EL (cell line): Measurements from ENCODE around the gene HPGDS.
"Not testable (repeated sequence)": the region's sequence is repeated elsewhere in the genome, so short reads cannot be mapped to it uniquely, and the experiment has no call there.

Experiments
- DNase-seq: peaks from one replicate; pipeline ENCODE4 v3.0.0-alpha.2; 2016

Gene HPGDS

DNA sequence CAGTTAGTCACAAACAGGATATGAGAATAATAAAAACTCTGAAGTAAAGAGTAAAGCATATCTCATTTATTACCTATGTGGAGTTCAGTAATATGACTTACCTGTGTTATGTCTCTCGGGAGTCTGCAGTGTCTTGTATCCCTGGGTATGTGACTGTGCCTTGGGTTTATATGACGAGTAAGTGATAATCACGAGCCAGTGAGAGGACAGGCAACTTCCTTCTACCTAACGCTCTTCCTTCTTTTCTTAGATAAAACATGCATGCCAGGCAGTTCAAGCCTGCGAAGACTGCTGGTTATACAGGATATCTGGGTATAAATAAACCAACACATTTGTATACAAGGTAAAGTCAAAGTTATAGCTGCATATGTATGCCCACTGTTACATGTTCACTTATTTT lies at the start of gene HPGDS:
TSS of gene HPGDS (minus strand) at position 143 of the 400 bp plus-strand sequence. CDS start 8,207 bp downstream, outside the sequence.
- DNase-seq = no peak

GRCh38 chr4:94390804-94391410 lies 48.3 kb upstream of the HPGDS start:
- peak; percentile 14 for DNase-seq

GRCh38 chr4:94389595-94390267 lies 47.1 kb upstream of the HPGDS start:
- no peak for DNase-seq

DNA sequence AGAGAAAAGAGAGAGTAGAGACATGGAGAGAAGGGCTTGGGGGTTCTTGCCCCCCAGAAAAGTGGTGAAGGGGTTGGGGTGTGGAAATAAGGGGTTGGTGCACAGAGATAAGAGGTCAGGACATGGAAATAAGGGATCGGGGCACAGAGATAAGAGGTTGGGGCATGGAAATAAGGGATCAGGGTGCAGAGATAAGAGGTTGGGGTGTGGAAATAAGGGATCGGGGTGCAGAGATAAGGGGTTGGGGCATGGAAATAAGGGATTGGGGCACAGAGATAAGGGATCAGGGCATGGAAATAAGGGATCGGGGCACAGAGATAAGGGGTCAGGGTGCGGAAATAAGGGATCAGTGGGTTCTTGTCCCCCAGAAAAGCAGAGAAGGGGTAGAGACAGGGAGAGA lies 45.3 kb upstream of the HPGDS start:
- DNase-seq = not testable (repeated sequence)

DNA sequence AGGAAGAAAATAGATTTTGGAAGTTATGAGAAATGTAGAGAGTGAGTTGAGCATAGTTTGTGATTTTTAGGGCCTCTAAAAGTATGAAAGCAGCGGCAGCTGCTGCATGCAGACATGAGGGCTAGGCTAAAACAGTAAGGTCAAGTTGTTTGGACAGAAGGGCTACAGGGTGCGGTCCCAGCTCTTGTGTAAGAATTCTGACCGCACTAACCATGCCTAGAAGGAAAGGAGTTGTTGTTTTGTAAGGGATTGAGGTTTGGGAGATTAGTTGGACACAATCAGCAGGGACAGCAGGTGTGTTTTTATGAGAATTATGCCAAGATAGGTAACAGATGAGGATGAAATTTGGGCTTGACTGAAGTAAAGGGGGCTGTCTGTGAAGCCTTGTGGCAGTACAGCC lies 42.8 kb upstream of the HPGDS start:
- not testable (repeated sequence) for DNase-seq

GRCh38 chr4:94382891-94383290 lies 40.3 kb upstream of the HPGDS start:
- not testable (repeated sequence) for DNase-seq

DNA sequence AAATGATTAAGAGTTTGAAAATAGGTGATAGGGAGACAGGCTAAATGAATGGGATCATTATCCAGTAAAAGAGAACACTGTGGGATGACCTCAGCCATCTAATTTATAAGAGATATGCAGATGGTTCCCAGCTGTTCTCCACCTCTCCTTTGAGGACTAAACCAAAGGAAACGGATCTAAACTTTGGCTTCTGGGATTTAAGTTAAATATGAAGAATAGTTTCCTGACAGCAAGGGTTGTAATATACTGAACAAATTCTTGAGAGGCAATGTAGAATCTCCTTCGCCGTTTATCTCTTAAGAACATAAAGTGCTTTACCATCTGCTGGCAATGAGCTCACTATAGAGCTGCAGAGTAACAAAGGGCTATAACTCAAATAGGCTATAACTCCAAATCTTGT lies 35.4 kb upstream of the HPGDS start:
- no peak for DNase-seq

- no peak for DNase-seq
Measured at GRCh38 chr4:94377294-94377693, 34.7 kb upstream of the HPGDS start.

GRCh38 chr4:94375364-94375763 lies 32.7 kb upstream of the HPGDS start:
- no peak for DNase-seq

DNA sequence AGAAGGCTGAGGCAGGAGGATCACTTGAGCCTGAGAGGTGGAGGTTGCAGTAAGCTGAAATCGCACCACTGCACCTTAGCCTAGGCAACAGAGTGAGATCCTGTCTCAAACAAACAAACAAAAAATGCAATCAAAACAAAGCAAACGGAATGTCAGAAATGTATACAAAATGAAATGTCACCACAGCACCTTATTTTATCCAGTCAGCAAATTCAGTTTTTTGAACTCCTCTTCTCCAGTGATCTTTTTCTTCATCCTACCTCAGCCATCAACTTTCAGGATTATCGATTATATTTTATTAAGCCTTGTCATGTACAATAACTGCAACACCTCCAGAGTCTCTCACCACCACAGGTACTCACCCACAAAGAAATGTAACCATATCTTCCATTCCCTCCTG lies 31.1 kb upstream of the HPGDS start:
- no peak for DNase-seq

DNA sequence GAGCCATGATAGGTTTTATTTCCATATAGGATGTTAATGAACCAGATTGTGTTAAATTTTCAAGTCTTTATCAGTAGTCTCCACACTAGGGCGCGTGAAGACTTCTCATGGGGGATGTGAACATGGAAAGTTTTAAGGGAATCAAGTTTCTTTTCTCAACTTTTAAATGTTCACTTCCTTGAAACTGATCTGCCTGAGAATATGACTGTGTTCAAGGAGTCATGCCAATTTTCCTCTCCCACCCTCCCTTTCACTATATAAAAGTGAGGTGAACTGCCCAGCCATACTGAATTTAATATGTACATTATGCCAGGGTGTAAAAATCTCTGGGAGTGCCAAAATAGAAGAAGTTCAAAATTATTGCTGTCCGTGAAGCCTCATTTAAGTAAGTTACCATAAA lies 30.4 kb upstream of the HPGDS start:
- DNase-seq = no peak

DNA sequence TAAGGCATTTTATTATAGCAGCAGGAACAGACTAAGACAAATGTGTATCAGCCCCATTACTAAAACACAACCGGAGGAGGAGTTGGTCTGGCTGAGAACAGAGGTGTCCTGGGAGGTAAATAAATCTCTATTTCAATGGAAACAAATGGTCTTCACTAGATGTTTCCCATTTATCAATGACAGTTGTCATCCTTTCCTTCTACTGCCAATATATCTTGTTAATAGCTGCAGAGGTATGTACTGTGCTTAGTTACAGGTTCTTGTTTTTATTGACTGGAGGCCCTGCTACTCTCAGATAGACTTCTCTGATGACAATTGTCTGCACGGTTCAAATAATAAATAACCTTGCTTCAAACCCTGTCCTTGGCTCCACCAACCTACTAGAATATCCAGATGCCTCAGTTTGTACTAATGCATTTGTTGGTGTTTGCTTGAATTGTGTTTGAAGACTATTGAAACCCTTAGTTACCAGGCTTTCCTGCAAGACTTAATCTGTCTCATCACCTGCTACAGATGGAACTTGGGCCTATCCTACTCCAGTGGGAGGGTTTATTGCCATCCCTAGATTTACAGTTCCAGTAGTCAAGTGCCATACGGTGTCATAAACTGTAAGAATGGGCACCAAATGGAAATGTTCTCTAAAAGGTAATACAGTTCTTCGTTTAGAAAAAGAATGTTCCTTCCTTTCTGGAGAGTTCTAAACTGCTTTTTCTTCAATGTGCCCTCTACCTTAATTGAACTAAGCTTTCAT lies 29.8 kb upstream of the HPGDS start:
- no peak for DNase-seq

- DNase-seq = no peak
Measured at GRCh38 chr4:94371290-94371689, 28.7 kb upstream of the HPGDS start.

DNA sequence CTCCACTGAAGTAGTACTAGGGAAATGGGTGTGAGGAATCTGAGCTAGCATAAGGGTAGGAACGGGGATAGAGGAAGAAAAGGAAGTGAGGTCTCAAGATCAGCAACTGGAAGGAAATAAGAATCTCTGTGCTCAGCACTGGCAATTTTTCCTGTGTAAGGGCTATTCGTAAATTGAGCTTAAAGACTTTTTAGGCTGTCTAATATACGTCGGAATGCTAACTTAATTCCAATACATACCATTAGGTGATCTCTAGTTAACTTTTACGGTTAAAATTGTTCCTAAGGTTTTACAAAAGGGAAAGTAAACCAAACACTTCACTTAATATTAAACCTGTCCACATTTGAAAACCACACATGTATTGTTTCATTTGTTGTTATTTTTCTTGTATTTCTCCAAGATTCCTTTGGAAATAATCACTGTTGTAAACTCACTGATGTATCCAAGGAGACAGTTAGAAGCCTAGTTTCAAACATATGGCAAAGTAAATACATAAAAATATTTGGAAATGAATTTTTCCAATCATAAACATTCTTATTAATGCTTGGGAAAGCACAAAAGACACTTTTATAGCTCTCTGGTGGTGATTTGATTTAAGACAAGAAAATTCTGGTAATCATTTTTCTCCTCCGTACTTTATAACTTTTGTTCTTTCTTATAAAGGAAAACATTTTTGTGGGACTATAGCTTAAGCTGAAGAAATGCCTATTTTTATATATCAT lies 28.1 kb upstream of the HPGDS start:
- no peak for DNase-seq

DNA sequence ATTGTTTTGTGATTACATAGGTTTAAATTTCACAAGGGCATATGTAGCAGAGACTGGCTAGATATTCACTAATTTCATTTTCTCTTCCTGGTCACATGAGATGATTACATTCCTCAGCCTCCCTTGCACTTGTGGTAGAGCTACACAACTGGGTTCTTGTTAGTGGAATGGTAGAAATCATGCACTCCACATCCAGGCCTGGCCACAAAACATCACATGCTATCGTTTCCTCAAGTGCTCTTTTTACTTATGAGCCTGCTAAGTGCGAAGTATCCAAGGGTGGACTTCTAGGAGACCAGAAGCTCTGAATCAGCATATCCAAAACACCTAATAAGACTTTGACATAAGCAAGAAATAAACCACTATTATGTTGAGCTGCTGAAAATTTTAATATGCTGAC lies 26.4 kb upstream of the HPGDS start:
- no peak for DNase-seq

GRCh38 chr4:94368459-94368858 lies 25.8 kb upstream of the HPGDS start:
- no peak for DNase-seq

DNA sequence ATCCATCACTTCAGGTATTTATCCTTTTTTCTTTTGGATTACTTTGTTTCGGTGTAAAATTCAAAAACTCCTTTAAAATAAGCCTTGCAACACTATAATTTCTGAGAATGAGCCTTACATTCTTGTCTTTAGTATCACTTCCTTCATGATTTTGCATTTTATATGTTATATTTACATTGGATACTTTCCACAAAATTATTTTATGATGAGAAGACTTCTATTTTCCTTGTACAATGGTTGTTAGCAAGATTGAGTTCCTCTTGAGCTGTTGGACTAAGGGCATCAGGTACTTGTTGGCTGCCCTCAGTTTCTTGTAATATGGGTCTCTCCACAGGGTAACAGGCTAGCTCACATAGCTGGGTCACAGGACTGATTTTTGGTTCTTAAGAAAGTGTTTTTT lies 22.7 kb upstream of the HPGDS start:
- peak; percentile 20 for DNase-seq

DNA sequence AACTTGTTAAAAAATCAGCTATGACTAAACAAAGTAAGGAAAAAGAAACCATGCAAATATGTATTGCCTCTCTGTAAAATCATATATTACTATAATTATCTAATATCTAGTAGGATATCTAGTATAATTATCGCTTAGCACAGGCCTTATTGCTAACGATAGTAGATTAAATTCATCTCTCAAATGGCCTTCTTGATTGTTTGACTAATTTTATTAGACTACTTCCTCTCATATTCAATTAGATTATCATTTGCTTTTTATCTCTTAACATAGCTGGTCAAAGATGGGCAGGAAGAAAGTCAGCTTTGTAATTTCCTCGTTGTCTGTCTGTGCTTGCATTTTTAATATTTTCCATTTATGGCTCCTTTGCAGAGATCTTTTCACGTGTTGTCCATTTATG lies 21.9 kb upstream of the HPGDS start:
- no peak for DNase-seq

GRCh38 chr4:94363136-94363655 lies 20.6 kb upstream of the HPGDS start:
- peak; percentile 13 for DNase-seq

GRCh38 chr4:94359838-94360237 lies 17.2 kb upstream of the HPGDS start:
- no peak for DNase-seq

DNA sequence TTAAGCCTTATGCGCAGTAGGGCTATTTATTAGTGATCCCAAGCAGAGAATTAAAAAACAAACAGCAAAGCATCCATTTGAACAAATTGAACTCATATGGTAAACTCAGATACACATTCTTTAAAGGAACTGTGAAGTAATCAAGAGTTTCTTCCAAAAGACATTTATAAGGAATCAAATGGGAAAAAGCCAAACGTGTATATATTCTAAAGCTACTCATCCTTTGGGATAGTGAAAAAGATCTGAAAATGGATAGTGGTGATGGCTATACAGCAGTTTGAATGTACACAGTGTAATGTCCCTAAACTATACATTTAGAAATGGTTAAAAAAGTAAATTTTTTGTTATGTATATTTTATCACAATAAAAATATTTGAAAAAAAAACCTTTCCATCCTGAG lies 16.6 kb upstream of the HPGDS start:
- no peak for DNase-seq

DNA sequence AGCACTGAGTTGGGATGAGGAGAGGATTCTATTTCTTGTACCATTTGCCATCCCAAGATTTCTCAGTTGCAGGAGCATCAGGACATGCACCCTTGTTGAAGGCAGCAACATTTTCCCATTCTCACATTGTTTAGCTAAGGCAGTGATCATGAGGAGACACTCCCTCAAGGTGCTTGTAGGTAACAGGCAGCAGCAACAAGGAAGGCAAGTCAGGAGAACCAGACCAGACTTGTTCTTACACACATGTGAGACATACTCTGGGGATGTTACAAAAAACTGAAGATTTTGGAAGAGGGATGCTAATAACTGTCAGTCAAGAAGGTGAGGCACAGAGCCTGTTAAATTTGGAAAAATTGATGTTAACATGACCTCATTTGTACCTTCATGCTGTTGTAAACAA lies 15.5 kb upstream of the HPGDS start:
- no peak for DNase-seq

DNA sequence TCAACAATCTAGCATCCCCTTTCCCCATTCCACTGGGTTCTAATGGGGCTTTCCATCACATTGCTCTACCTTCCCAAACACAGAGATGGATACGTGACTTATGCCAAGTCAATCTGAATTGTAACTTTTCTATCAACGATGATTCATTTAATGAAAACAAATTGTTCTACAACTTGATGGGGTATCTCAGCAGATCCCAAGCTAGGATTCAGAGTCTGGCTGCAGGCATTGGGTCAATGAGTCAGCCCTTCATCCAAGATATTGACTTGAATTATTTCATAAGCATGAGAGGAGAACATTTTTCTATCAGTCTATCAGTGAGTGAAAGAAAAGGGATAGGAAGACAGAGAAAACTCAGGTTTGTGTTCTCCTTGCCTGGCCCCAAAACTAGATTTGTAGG lies 15.0 kb upstream of the HPGDS start:
- peak; percentile 39 for DNase-seq
